Left ventricle myocardium inferior (tissue), 1 donor: Measurements from ENCODE around the gene SLC25A52. TPM values are rescaled to one million over a fixed set of nuclear protein-coding genes. Genes with fewer than 3 reads are reported as not detected.
"Not testable (repeated sequence)": the region's sequence is repeated elsewhere in the genome, so short reads cannot be mapped to it uniquely, and the experiment has no call there.

Experiments used
- DNase-seq: peaks from one replicate; pipeline ENCODE4 v3.0.0-alpha.2; 2020
- H3K27ac ChIP-seq: fragments of 200-600 bp; replicated peaks from 2 replicates; pipeline ENCODE4 v1.8.0; 2021
- H3K27me3 ChIP-seq: fragments of 200-600 bp; 2 replicates; pipeline ENCODE4 v1.8.0; 2021; ENCODE audit warnings: low read depth
- H3K36me3 ChIP-seq: fragments of 200-600 bp; 2 replicates; pipeline ENCODE4 v1.8.0; 2021
- H3K4me1 ChIP-seq: fragments of 200-600 bp; 2 replicates; pipeline ENCODE4 v1.8.0; 2021
- H3K4me3 ChIP-seq: fragments of 200-600 bp; 2 replicates; pipeline ENCODE4 v1.8.0; 2021; ENCODE audit warnings: mild to moderate bottlenecking, moderate library complexity
- H3K9me3 ChIP-seq: fragments of 200-600 bp; replicated peaks from 2 replicates; pipeline ENCODE4 v1.8.0; 2021
- intact Hi-C: fragments of 100-400 bp; cut with micrococcal nuclease; formaldehyde crosslinking; loops from one replicate; pipeline ENCODE4 v1.11.0; 2022
- total RNA-seq: library from RNA; stranded (reverse); fragmentation: NEBNext Ultra II Directional; extraction: Animal tissue kit (Norgen Biotek cat#: 25700); gene quantifications from one replicate; pipeline ENCODE4 v1.2.1, GENCODE V29; 2021
- TF ChIP-seq, protein P1 (sequence below): fragments of 200-600 bp; IDR thresholded peaks from 2 replicates; pipeline ENCODE4 v1.8.0; 2021; ENCODE audit warnings: antibody characterized with exemption, mild to moderate bottlenecking, borderline replicate concordance
- donor health status: DM: no; HTN: yes; CAD: no; lungs with severe emphysema.

Gene SLC25A52
- total RNA-seq, 1 donor from 2014 or later = not detected

DNA sequence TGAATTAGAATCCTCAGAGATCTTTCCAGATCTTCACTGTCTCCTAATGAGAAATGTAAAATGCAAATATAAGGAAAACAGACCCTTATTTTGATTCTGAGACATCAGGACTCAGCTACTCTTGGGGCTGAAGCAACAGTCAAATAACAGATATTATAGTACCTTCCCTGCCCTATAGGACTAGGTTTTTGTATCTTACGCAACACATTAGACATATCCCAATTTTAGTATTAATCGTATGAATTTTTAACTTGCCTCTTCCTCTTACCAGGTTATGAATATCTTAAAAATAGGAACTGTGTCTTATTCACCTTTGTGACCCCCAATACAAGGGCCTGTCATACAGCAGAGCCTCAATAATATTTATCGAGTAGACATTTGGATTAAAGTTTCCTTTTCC, 12.0 kb upstream of the SLC25A52 start:
- Histone ChIP-seq H3K27ac (no peak overlapping the region), H3K27me3 (no peaks in the 10 kb centered on the region), H3K4me3 (no peak overlapping the region), H3K9me3 (peaks cover 6% of the 10 kb centered on the region), H3K36me3 (no peaks in the 10 kb centered on the region), H3K4me1 (no peaks in the 10 kb centered on the region)
- no peak for DNase-seq
- TF ChIP-seq, protein P1, sequence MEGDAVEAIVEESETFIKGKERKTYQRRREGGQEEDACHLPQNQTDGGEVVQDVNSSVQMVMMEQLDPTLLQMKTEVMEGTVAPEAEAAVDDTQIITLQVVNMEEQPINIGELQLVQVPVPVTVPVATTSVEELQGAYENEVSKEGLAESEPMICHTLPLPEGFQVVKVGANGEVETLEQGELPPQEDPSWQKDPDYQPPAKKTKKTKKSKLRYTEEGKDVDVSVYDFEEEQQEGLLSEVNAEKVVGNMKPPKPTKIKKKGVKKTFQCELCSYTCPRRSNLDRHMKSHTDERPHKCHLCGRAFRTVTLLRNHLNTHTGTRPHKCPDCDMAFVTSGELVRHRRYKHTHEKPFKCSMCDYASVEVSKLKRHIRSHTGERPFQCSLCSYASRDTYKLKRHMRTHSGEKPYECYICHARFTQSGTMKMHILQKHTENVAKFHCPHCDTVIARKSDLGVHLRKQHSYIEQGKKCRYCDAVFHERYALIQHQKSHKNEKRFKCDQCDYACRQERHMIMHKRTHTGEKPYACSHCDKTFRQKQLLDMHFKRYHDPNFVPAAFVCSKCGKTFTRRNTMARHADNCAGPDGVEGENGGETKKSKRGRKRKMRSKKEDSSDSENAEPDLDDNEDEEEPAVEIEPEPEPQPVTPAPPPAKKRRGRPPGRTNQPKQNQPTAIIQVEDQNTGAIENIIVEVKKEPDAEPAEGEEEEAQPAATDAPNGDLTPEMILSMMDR = no peak
- intact Hi-C loops = no loop called here

GRCh38 chr18:31750273-31750672, 10.4 kb downstream of the SLC25A52 start:
- no peaks in the 10 kb centered on the region for H3K27me3 ChIP-seq
- H3K4me1 ChIP-seq = no peaks in the 10 kb centered on the region
- no peak for DNase-seq
- intact Hi-C loops = no loop called here
- H3K36me3 ChIP-seq = no peaks in the 10 kb centered on the region
- no peaks in the 10 kb centered on the region for H3K9me3 ChIP-seq
- TF ChIP-seq, protein P1 = no peak
- no peak overlapping the region for H3K4me3 ChIP-seq
- H3K27ac ChIP-seq = no peak overlapping the region

DNA sequence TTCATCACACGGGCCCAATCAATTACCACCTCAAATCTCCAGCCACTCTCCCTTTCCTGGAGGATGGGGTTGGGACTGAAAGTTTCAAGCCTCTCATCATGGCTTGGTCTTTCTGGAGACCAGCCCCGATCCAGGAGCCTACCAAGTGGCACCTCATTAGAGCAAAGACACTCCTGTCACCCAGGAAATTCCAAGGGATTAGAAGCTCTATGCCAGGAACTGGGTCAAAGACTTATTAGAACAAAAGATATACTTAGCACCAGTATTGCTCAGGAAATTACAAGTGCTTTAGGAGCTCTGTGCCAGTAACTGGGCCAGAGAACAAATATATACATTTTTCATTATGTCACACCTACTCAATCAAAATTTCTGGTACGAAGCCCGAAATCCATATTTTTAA, 14.3 kb downstream of the SLC25A52 start:
- H3K27ac ChIP-seq = no peak overlapping the region
- H3K4me3 ChIP-seq = no peak overlapping the region
- H3K9me3 ChIP-seq = no peaks in the 10 kb centered on the region
- H3K36me3 ChIP-seq = no peaks in the 10 kb centered on the region
- H3K27me3 ChIP-seq = no peaks in the 10 kb centered on the region
- no peaks in the 10 kb centered on the region for H3K4me1 ChIP-seq
- TF ChIP-seq, protein P1 = no peak
- intact Hi-C loops = no loop called here
- no peak for DNase-seq

GRCh38 chr18:31744321-31745067, 16.2 kb downstream of the SLC25A52 start:
- TF ChIP-seq, protein P1 = no peak
- intact Hi-C loops = loop anchor here (5.0 kb wide), 2 partner anchors 213 to 233 kb away; no protein-coding TSS in a partner anchor

DNA sequence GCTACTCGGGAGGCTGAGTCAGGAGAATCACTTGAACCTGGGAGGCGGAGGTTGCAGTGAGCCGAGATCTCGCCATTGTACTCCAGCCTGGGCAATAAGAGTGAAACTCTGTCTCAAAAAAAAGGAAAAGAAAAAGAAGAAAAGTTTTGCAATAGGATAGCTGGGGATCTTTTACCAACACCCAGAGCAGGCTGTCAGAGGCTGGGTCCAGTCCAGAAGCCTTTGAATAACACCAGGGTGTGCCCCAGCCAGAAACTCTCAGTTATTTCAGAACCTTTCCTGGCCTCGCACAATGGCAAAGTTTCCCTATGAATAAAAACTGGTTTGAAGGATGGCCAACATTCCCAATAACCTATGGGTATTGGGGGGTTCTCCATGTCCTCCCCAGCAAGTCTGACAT, 17.1 kb downstream of the SLC25A52 start:
- not testable (repeated sequence) for H3K36me3 ChIP-seq, H3K4me1 ChIP-seq, H3K4me3 ChIP-seq, H3K27me3 ChIP-seq, H3K9me3 ChIP-seq, H3K27ac ChIP-seq, DNase-seq
- intact Hi-C loops = loop anchor here (5.0 kb wide), 2 partner anchors 214 to 234 kb away; no protein-coding TSS in a partner anchor

More at GRCh38 chr18:31744321-31745067, 16.2 kb downstream of the SLC25A52 start:
- Histone ChIP-seq H3K27me3 (no peaks in the 10 kb centered on the region), H3K9me3 (peaks cover under 1% of the 10 kb centered on the region), H3K4me1 (no peaks in the 10 kb centered on the region), H3K27ac (no peak overlapping the region), H3K36me3 (no peaks in the 10 kb centered on the region), H3K4me3 (no peak overlapping the region)
- no peak for DNase-seq

DNA sequence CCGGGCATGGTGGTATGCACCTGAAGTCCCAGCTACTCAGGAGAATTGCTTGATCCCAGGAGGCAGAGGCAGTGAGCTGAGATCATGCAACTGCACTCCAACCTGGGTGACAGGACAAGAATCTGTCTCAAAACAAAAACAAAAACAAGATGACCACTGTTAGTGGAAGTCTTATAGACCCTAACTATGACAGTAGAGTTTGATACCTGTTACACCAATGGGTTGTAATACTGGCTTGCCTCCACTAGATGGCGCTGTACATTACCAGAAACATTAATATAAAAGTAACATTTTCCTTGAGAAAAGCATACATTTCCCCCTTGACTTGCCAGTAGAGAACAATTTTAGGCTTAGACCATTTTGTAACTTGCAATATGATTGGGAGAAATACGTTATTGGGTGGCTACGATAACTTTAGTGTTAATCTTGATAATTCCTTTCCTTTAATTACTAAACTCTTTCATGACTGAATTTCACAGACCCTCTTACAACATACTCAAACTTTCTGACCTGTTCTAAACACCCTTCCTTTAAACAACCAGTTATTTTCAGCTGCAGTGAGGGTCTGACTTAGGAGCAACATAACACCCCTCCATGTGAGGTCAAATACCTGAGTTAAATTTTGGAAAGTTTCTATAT, 19.5 kb downstream of the SLC25A52 start:
- H3K27ac ChIP-seq = no peak overlapping the region
- H3K36me3 ChIP-seq = no peaks in the 10 kb centered on the region
- no peak overlapping the region for H3K4me3 ChIP-seq
- no peak for DNase-seq
- peaks cover 8% of the 10 kb centered on the region for H3K9me3 ChIP-seq
- H3K4me1 ChIP-seq = no peaks in the 10 kb centered on the region
- TF ChIP-seq, protein P1 = peak; percentile 91
- intact Hi-C loops = loop anchor here (5.0 kb wide), 2 partner anchors 216 to 236 kb away; no protein-coding TSS in a partner anchor
- H3K27me3 ChIP-seq = no peaks in the 10 kb centered on the region
